CD4-positive, alpha-beta T cell treated with Interleukin-21 for 1 hour (primary cell): ENCODE measurements around the gene SLC13A1.

Source experiments
- DNase-seq: peaks from one replicate; pipeline ENCODE4 v3.0.0-alpha.2; 2020

SLC13A1 gene

DNA sequence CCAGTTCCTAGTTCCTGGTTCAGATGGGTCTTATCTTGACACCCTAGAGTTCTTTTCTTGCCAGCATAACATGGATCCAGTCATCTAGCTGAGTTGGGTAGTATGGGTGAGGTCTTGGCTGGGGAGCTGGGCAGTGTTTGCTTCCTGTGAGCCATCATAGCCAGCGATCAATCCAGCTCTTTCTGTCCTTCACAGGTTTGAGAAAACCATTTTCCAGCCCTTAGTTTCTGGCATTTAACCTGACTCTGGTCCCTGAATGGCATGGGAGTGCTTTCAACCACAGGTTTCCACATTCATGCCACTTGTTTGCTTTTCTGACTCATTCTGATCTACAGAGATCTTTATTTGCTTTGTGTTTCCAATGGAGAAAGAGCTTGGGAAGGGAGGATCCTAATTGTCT, 8.6 kb downstream of the SLC13A1 start:
- DNase-seq: no peak

DNA sequence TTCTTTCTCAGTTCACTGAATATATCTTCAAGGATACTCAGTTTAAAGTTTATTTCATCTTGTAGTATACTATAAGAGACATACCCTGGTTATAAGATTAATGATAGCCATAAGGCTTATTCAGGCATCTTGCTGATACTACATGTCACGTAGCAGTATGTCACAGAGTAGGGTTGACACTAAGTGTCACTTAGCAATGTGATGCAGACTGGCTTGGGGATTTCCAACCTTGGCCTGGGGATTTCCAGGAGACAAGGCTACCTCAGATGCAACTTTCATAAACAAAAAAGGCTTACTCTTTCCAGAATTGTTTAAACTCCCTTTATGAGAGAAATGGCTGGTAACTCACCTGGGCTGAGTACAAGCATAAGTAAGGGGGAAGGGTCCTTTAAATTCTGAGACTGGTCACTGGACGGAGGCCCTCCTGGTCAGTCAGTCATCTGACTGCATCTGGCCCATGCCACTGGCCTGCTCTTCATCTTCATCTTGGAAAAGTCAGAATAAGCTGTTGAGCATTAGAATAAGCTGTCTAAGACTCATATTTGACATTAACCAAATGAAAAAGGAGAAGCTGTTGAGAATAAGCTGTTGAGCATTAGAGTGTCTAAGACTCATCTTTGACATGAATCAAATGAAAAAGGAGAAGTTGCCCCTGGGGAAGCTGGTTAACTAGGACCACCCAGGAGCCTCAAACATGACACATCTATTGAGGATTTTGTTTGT, 9.5 kb downstream of the SLC13A1 start:
- DNase-seq: no peak

DNA sequence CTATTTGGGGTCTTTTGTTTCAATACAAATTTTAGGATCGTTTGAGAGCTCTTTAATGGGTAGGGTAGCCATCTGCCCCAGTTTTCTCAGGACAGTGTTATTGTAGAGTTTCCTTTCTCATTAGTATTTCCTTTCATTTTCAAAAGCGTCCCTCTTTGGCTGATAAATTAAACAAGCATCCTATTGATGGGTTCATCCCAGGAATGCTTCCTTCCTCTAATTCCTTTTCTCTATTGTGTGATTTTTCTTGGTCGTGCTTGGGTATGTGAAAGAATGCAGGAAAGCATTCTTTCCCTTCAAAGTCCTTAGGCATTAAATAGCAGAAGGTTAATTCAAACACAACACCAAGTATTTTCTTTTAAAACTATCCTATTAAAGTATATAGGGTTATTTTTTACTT, 14.0 kb downstream of the SLC13A1 start:
- DNase-seq: no peak

DNA sequence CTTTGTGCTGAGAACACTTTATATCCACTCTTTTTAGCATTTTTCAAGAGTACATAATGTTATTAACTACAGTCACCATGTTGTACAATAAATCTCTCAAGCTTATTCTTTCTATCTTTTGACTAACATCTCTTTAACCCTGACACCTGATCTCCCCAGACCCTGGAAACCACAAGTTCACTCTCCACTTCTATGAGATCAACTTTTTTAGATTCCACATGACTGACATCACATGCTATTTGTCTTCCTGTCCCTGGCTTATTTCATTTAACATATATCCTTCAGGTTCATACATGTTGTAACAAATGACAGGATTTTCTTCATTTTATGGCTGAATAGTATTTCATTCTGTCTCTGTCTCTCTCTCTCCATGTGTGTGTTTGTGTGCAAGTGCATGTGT, 15.5 kb downstream of the SLC13A1 start:
- no peak for DNase-seq

DNA sequence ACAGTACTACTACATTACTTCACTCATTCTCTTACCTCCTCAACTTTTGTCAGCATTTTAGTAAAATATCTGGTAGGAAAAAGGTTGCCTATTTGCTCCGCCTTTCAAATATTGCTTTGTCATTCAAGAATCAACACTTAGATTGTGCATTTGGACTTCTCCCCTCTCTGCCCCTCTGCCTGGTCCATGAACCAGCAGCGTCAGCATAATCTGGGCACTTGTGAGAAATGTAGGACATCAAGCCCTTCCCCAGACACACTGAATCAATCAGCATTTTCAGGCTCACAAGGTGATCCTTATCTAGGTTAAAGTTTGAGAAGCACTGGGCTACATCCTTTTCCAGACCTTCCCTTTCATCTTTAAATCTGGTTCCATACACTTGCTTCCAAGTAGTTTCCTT, 16.3 kb downstream of the SLC13A1 start:
- DNase-seq: no peak

DNA sequence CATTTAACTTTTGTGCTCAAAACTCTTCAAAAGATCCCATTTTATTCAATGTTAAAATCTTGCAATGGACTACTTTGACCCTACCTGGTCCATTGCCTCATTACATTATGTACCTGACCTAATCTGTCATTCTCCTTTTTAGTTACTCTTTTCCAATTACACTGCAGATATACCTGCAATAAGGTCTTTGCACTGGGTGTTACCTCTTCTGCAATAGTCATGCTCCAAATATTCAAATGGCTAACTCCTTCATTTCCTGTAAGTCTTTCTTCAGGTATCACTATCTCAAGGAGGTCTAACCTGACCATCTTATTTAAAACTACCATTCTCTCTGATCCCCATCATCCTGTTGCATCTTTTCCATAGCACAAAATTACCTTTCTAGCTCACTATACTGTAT, 22.3 kb downstream of the SLC13A1 start:
- no peak for DNase-seq

DNA sequence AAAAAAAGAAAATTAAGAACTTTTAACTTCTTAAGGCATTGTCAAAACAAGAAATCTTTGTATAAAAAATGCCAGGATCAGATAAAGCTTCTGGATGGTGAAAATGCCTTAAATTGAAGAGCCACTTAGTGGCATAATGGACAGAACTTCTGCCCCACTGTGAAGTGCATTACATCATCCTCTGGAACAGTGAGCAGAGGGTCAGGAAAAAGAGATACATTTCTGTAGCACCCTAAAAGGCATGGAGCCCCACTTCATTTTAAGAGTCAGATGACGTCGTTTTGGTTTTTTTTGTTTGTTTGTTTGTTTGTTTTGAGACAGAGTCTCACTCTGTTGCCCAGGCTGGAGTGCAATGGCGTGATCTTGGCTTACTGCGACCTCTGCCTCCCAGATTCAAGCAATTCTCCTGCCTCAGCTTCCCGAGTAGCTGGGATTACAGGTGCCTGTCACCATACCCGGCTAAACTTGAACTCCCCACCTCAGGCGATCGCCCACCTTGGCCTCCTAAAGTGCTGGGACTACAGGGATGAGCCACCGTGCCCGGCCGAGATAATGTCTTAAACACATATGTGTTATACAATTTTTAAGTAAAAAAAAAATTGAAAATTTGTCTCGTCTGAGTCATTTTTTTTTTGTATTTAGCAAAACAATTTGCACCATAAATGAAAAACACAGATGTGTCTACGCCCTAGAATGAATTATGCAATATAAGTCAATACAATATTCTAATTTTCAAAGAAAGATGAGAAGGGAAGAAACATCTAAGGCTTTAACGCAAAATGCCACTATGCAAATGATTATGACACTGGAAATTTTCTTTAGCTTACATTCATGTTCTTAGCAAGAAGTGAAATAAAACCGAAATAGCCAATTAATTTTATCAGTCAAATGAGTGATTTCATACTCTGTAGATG, 29.2 kb downstream of the SLC13A1 start:
- no peak for DNase-seq

DNA sequence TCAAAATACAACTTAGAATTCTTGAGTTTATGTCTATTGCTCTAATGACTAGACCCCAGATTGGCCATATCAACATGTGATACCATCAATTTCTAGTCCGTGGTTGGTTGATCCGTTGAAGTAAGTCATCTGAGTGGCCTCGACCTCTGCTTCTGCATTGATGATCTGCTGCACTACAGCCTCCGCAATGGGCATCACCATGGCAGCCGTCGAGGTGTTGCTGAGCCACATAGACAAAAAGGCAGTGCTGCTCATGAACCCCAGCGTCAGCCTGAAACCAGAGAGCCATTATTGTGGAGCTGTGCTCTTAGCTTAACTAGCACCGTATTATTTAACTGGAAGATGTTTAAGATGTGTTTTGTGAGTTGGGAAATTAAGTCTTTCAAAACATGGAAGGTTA, 30.7 kb downstream of the SLC13A1 start:
- no peak for DNase-seq

DNA sequence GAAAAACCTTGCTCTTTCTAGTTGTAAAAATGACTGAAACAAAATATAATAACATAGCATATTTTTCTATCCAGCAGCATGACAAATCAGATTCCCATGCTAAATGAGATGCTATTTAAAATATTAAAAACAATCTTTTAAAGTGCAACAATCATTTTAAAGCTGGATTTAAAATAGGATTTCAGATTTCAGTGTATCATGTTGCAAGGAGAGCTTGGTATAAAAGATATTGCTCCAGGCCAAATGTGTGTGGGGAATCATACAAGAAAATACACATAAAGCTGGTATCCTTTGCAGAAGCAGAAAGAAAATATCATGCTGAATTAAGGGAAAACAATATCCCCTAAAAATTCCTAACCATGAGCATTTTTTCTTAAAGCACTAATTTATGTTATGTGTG, 42.2 kb downstream of the SLC13A1 start:
- DNase-seq: no peak

DNA sequence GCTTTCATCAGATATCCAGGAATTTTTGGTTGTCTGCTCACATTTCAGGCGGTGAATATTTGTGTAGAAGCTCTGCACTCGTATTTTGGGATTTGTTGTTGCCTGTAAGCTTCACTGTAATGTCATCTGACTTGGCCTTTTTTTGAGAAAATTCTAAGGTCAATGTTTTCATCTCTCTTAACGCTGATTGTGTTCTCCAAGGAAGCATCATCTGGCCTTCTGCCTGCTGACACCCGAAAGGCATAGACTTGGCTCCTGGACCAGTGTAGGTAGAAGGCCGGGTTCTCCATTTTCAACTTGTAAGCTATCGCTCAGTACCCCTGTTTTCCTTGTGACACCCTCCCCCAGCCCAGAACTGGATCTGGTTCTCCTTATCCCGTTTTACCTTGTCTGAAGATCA, 44.2 kb downstream of the SLC13A1 start:
- no peak for DNase-seq

DNA sequence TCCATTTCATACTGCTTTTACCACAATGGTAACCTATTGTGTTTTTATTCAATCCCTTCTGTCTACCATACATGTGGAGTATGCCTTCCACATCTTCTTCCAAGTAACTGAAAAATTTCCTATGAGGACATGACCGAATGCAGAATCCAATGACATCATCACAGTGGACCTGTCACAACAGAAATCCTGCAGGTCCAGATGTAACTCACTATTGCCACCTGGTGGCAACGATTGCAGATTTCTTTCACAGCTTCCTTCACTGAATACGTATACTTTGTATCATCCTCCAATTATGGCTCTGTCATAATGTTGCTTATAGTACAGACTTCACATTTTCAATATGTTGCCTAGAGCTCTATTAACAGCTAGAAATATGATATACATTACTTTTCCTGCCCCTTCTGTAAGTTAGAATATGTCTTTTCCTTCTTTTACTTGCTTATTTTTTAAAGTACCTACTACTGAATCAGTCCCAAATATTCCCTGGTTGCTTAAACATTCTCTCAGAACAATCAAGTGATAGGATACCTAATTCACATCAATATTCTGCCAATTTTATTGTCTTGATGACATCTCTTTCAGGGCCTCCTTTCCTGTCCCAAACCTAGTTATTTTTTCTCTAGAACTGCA, 45.4 kb downstream of the SLC13A1 start:
- peak; percentile 21 for DNase-seq

DNA sequence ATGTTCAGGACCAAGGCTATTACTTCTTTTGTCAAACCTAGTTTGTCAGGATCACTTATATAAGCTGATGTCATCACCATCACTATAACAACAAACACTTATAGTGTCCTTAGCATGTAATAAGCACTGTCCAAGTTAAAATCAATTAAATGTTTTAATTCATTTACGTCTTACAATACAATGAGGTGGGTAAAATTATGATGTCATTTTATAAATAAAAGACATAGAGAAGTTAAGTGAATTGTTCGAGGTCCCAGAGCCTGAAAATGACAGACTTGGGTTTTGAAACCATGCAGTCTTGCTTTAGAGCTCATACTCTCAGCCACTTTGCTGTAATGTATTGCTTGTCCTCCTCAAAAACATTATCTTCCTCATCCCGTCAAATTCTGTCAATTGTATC, 48.3 kb downstream of the SLC13A1 start:
- DNase-seq: no peak

DNA sequence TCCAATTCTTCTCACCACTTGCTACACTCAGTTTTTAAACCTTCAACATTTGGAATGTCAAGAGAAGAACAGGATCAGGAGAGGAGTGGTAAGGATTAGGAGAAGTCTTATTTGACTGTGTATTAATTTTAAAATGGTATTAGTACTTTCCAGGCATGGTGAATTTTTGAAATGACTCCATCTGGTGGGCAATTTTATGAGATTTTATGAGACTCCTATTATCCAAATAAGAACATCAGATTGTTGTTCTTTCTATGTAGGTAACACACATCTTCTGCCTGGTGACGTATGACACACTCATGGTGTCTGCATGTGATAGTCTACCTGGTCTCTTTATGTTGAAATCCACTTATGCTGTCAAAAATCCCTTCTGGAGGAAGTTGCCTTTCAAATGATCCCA, 51.0 kb downstream of the SLC13A1 start:
- no peak for DNase-seq

DNA sequence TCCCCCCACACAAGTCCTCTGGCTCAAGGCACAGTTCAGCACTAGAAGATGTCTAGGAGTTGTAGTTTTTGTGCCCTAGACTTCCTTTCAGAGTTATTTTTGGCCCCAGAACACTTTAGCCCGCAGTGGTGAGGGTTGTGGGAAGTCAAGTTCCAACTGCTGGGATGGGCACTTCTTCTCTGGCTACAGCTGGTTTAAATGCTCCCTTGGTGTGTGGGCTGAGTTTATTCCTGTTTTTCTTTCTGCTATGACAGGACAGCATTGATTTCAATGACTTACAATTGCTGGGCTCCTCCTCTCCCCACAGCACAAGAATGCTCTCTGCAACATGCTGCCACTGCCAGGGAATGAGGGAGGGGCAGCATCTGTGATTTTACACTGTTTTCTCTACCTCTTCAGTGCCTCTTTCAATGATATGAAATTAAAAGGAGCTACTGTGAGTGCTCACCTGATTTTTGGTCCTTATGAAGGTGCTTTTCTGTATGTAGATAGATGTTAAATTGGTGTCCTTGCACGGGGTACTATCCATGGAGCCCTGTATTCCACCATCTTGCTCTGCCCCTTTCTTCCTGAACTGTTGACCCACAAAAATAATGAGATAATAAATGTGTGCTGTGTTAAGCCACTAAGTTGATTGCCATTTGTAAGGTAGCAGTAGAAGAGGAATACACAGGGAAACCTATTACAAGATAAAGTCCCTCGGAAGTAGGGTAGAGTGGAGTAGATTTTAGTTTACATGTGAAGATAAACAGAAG, 56.3 kb downstream of the SLC13A1 start:
- no peak for DNase-seq

DNA sequence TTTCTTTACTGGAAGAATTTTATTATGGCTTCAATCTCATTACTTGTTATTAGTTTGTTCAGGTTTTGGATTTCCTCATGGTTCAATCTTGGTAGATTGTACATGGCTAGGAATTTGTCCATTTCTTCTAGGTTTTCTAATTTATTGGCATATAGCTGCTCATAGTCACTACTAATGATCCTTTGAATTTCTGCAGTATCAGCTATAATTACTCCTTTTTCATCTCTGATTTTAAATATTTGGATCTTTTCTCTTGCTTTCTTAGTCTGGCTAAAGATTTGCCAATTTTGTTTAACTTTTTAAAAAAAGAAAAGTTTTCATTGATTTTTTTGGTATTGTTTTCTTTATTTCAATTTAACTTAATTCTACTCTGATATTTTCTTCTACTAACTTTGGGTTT, 59.2 kb downstream of the SLC13A1 start:
- DNase-seq: no peak

DNA sequence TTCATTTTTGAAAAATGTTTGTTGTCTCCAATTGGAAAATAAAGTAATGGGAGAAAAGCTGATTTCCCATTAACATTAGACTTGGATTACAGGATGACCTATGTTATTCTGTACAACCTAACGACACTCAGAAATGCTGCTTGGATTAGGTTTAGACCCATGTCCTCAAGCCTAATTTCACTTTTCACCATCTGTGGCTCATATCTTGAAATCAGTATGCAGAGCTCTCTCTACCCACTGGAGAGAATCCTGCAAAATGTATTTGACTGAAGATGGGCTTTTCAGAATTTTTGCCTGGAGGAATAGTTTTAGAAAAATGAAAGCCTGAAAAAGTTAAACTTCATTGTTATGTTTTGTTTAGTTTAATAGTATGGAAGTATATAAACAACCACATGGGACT, 63.8 kb downstream of the SLC13A1 start:
- DNase-seq: no peak

DNA sequence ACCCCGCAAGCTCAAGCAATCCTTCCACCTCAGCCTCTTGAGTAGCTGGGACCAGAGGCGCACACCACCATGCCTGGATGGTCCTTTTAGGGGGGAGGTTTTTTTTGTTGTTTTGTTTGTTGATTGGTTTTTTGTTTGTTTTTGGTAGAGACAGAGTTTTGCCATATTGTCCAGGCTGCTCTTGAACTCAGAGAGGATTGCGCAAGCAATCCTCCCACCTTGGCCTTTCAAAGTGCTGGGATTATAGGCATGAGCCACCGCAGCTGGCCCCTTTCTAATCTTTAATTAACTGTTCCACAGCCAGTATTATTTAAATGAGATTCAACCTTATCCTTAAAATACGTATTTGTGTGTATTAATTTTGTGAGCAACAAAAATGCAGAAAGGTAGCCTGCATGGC, 65.8 kb downstream of the SLC13A1 start:
- no peak for DNase-seq

DNA sequence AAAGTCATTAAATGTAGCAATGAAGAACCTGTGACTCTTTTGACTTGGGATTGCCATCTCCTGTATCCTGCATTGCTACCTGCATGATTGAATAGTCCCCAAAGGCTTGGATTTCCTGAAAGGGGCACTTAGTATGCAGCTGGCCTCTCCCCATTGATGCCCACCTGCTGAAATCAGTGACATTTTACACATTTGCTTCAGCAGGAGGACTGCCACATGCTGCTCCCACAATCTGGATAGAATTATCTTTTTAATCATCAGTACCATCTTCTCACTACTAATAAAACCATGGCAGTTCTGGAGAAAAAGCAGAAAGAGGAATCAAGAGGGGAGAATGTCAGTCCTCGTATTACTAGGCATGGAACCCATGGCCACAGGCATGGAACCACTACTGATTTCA, 67.8 kb downstream of the SLC13A1 start:
- DNase-seq: no peak

DNA sequence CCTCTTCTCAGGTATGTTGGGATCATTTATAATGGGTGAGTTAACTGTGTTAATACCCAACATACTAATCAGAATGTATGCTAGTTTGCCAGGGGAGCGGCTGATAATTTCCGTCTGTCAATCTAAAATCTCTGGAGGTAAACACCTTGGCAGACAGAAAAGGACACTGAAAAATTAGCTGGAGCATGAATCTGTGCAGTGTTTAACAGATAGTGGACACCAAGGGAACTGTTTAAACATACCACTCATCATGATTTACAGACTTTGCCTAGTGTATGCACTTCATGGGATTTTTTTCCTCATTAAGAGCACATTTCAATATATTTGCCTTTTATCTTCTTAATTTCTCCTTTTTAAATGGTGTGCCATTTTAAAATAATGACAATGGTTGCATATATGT, 68.2 kb downstream of the SLC13A1 start:
- no peak for DNase-seq

DNA sequence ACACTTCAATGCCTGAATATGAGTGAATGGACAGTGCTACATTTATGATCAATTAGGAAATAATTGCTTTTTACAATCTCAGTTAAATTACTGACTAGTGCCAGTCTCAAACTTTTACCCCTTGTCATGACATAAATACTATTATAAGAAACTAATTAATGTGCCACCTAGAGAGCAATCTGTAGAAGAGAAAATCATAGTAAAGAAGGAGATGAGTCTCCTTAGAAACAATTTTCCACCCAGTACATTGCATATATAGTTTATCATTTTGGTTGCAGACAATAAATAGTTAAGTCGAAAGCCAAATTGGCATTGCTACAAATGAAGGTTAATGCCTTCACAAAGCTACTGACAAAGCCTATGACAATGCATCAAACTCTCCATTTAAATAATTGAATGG, 68.6 kb downstream of the SLC13A1 start:
- DNase-seq: no peak

DNA sequence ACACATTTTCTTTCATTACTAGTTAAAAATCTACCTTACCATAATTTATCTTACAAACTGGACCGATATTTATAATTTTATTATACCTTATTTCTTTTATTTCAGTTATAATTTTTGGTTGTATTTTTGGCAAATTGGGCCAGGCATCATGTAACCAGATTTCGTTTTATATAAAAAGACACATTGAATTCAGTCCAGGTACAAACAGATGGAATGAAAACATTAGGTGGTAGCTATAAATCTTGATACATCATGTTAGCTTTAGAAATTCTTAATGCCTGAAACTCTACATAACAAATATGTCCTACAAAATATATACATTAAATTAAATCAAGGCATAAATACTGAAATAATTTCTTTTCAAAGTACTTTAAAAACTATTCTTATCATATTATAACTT, 73.1 kb downstream of the SLC13A1 start:
- no peak for DNase-seq

DNA sequence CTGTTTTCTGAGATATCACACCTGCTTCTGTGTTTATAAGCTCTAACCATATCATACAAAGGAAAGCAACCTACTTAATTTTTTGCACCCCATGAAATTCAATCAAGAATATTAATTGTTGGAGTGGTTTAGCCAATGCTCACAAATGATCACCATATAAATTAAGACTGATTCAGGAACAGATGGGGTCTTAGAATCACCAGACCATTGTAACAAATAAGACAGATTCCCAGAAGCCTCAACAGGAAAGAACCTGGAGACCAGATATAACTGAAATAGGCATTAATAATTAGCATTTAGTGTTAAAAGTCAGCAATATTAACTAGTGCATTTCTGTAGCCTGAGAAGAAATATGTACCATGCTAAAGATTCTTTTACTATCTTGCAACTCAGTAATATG, 73.6 kb downstream of the SLC13A1 start:
- DNase-seq: no peak

DNA sequence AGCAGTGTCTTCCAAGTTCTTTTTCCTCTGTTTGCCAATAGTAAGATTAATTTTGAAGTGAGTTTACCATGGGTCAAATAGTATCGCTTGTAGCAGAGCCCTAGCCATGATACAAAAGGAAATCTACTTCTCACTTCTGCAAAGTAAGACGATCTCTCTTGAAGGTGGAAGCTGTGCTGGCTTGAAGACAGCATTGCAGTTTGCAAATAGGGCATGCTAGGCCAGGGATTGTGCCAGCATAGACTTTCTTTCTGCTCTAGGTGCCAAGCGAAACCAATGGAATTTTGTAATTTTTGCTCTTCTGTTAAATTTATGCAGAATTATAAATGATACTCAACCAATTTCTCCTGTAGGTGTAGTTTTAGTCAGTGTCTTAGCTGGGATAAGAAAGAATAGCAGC, 74.5 kb downstream of the SLC13A1 start:
- DNase-seq: no peak
